ENCODE results near the gene TBL3. TPM values are rescaled to one million over a fixed set of nuclear protein-coding genes. Genes with fewer than 3 reads are reported as not detected.
"Not testable (repeated sequence)": the region's sequence is repeated elsewhere in the genome, so short reads cannot be mapped to it uniquely, and the experiment has no call there.

Gene TBL3
- polyA plus RNA-seq, 1 donor from 2014 or later = 21.4 TPM

- TF ChIP-seq CTCF (IDR thresholded peaks at IDR 0.05; ENCODE audit: poor library complexity, severe bottlenecking) (no peak), MXI1 (conservative IDR thresholded peaks at IDR 0.05; ENCODE audit: poor library complexity, severe bottlenecking) (no peak), REST (IDR thresholded peaks at IDR 0.05; ENCODE audit: borderline replicate concordance) (no peak)
- no peak overlapping the region for H3K4me2 ChIP-seq (ENCODE audit: low read length)
- no peaks in the 10 kb centered on the region for H4K20me1 ChIP-seq (ENCODE audit: insufficient read depth)
- no peak overlapping the region for H3K27ac ChIP-seq (ENCODE audit: low read length)
- H3K36me3 ChIP-seq (ENCODE audit: insufficient read depth, low read length) = no peaks in the 10 kb centered on the region
- no peaks in the 10 kb centered on the region for H3K79me2 ChIP-seq (replicated peaks; ENCODE audit: insufficient read depth, low read length)
- H2AFZ ChIP-seq (ENCODE audit: low read depth, low read length) = no peak overlapping the region
- H3K4me3 ChIP-seq (ENCODE audit: low read length) = no peak overlapping the region
- H3K27me3 ChIP-seq (ENCODE audit: insufficient read depth, low read depth, low read length) = no peaks in the 10 kb centered on the region
- no peaks in the 10 kb centered on the region for H3K9me3 ChIP-seq (ENCODE audit: low read length)
- no peaks in the 10 kb centered on the region for H3F3A ChIP-seq (ENCODE audit: insufficient read depth, low read length, poor library complexity, severe bottlenecking)
- no peak overlapping the region for H3K9ac ChIP-seq (ENCODE audit: low read length)
- no peaks in the 10 kb centered on the region for H3K9me2 ChIP-seq (ENCODE audit: insufficient read depth, low read length)
These were observed 18.1 kb upstream of the TBL3 start for GRCh38 chr16:1953734-1954133.

GRCh38 chr16:1957434-1958142 lies 14.3 kb upstream of the TBL3 start:
- H3K27ac ChIP-seq (ENCODE audit: low read length); H4K20me1 ChIP-seq (ENCODE audit: insufficient read depth); H3K9me2 ChIP-seq (ENCODE audit: insufficient read depth, low read length); H2AFZ ChIP-seq (ENCODE audit: low read depth, low read length); H3K4me3 ChIP-seq (ENCODE audit: low read length); H3K36me3 ChIP-seq (ENCODE audit: insufficient read depth, low read length); H3K4me2 ChIP-seq (ENCODE audit: low read length); H3K27me3 ChIP-seq (ENCODE audit: insufficient read depth, low read depth, low read length); H3F3A ChIP-seq (ENCODE audit: insufficient read depth, low read length, poor library complexity, severe bottlenecking); H3K79me2 ChIP-seq (replicated peaks; ENCODE audit: insufficient read depth, low read length); H3K9me3 ChIP-seq (ENCODE audit: low read length); H3K9ac ChIP-seq (ENCODE audit: low read length): not testable (repeated sequence)

- H3F3A ChIP-seq (ENCODE audit: insufficient read depth, low read length, poor library complexity, severe bottlenecking); H3K9me2 ChIP-seq (ENCODE audit: insufficient read depth, low read length); H3K9me3 ChIP-seq (ENCODE audit: low read length); H3K4me2 ChIP-seq (ENCODE audit: low read length); H3K79me2 ChIP-seq (replicated peaks; ENCODE audit: insufficient read depth, low read length); H3K36me3 ChIP-seq (ENCODE audit: insufficient read depth, low read length); H4K20me1 ChIP-seq (ENCODE audit: insufficient read depth); H2AFZ ChIP-seq (ENCODE audit: low read depth, low read length); H3K4me3 ChIP-seq (ENCODE audit: low read length); H3K9ac ChIP-seq (ENCODE audit: low read length); H3K27me3 ChIP-seq (ENCODE audit: insufficient read depth, low read depth, low read length); H3K27ac ChIP-seq (ENCODE audit: low read length): not testable (repeated sequence)
These were observed 13.7 kb upstream of the TBL3 start for GRCh38 chr16:1958143-1958491.

All from neural cell (in vitro differentiated cells).